Motor neuron (in vitro differentiated cells): ENCODE results near the gene ZNF740. TPM values are rescaled to one million over a fixed set of nuclear protein-coding genes. Genes with fewer than 3 reads are reported as not detected.
"Not testable (repeated sequence)": the region's sequence is repeated elsewhere in the genome, so short reads cannot be mapped to it uniquely, and the experiment has no call there.

ENCODE experiments used
- ATAC-seq, 8 experiments: fragments of 200-7000 bp; cut with Tn5 transposase; replicated peaks in 6 of 8; 2 replicates each; pipeline ENCODE4 v1.8.0; 2021; ENCODE audit warnings: mild to moderate bottlenecking in 8 of 8, moderate library complexity in 8 of 8
- H3K27ac ChIP-seq, 2 donors: fragments of 250-450 bp; sonication (Bioruptor Pico); 2 replicates each; pipeline ENCODE4 v1.9.0; 2021; ENCODE audit warnings: antibody characterized with exemption in 2 of 2, mild to moderate bottlenecking in 2 of 2, moderate library complexity in 1 of 2
- H3K4me1 ChIP-seq, 2 donors: fragments of 250-450 bp; sonication (Bioruptor Pico); replicated peaks in 1 of 2; 2 replicates each; pipeline ENCODE4 v1.6.1; 2021; ENCODE audit warnings: antibody characterized with exemption in 2 of 2, mild to moderate bottlenecking in 2 of 2, moderate library complexity in 1 of 2
- H3K4me3 ChIP-seq, 5 donors: fragments of 250-450 bp; sonication (Bioruptor Pico); 2 replicates each; pipeline ENCODE4 v1.9.0; 2021; ENCODE audit warnings: antibody characterized with exemption in 5 of 5, mild to moderate bottlenecking in 5 of 5, moderate library complexity in 4 of 5
- WGBS, 10 experiments: fragments of 450-650 bp; shearing (Covaris generic); methylation state at CpG; one replicate each; pipeline ENCODE4 v1.0.0; 2022; 5-methylcytosine and 5-hydroxymethylcytosine counted together
- in situ Hi-C, 9 experiments: fragments of 400-800 bp; cut with MboI; loops; one replicate each; pipeline ENCODE4 v1.15.0; 2021; ENCODE audit warnings: low sequenced_read_pairs in 9 of 9, low pct_unique_long_range_greater_than_20kb in 2 of 9; ENCODE audit not compliant: unreplicated experiment in 9 of 9
- total RNA-seq, 8 experiments: library from RNA; unstranded; fragments of 300-600 nt; gene quantifications; 2 replicates each; pipeline versions ENCODE4 v1.2.3 to v1.2.4, GENCODE V29; 2022

The ZNF740 gene
- total RNA-seq, 8 experiments from 2014 or later, result 13.8 to 39.8 (median 19.1) TPM

DNA sequence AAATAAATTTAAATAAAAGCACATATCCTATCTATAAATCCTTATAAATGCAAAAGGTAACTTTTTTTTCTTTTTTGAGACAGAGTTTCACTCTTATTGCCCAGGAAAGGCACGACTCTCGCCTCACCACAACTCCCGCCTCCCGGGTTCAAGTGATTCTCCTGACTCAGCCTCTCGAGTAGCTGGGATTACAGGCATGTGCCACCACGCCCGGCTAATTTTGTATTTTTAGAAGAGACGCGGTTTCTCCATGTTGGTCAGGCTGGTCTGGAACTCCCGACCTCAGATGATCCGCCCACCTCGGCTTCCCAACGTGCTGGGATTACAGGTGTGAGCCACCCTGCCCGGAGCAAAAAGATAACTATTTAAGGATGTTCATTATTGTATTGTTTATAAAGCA lies 1.7 kb upstream of the ZNF740 start:
- not testable (repeated sequence) for H3K27ac ChIP-seq, H3K4me3 ChIP-seq, ATAC-seq
- 59 to 100% (median 90%) methylated on average over 4 to 13 of the region's 14 CpGs; no CpG with 5 or more reads in 1 of the 10 experiments for WGBS, 10 experiments
- in situ Hi-C loops, result loop anchor here in 1 of 9 experiments (25.0 kb wide), 1 partner anchor 108 kb away; the partner anchor contains the start of genes MYG1 and PFDN5
- H3K4me1 ChIP-seq, result peaks cover 36 to 43% of the 10 kb centered on the region in 2 donors

DNA sequence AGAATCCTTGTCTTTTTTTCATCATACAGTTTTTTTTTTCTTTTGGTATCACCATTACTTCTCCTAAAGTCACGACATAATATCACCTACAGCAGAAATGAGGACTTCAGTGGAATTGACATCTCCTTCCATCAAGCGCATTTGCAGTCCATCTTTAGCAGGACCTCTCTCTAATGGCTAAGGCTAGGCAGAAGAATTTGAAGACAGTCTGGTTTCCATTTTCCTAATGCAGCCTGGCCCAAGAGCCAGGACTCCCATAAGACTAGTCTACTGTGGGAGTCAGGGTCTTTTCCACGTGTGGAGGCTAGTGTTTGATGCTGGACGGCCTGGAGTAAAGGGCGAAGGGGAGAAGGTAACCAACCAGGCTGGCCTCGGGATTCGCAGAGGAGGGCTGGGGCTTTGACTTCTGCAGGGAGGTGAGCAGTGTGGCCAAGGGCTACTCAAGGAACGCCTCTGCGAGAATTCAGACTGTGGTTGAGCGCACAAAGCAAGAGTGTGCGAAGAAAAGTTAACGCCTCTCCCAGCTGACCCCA lies 769 bp upstream of the ZNF740 start:
- Histone ChIP-seq H3K4me3 (peak overlapping the region; percentile 48 to 75 (median 59)), H3K27ac (peak overlapping the region; percentile 87 to 96), H3K4me1 (peaks cover 34 to 39% of the 10 kb centered on the region in 2 donors)
- in situ Hi-C loops, result loop anchor here in 1 of 9 experiments (25.0 kb wide), 1 partner anchor 108 kb away; the partner anchor contains the start of genes MYG1 and PFDN5
- WGBS, 10 experiments, result 3 to 52% (median 30%) methylated on average over 2 to 9 of the region's 12 CpGs
- ATAC-seq, result peak; percentile 6 to 45 (median 14)

DNA sequence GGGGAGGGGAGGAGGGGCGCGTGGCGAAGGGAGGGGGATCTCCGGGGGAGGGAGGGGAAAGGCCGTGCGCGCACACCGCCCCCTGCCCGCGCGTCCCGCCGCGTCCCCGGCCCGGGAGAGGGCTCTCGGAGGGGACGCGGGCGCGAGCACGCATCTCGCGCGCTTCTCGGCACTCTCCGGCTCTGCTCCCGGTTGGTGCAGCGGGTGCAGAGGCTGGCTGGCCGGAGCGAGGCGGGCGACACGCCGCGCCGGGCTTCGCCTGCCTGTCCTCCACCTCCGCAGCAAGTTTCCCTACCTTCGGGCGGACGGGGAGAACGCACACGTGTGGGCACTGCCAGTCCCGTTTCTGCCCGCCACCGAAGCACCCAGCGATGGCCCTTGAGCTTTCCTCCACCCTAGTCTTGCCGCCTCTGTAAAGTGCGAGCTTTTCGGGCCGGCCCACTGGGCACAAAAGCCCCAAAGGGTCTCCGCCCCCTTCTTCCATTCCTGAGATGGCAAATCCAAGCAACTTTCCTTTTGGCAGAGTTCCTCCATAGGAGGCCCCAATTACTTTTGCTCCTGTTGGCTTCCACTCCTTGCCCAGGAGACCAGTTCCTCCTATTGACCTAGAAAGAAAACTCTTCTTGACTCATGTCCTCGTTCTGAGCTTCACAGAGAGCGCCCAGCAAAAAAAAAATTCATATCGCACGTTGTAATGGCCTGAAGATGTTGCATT lies 566 bp downstream of the ZNF740 start:
- in situ Hi-C loops, result loop anchor here in 1 of 9 experiments (25.0 kb wide), 1 partner anchor 106 kb away; the partner anchor contains the start of genes MYG1 and PFDN5
- 0 to 40% (median 6%) methylated on average over 1 to 9 of the region's 57 CpGs; no CpG with 5 or more reads in 2 of the 10 experiments for WGBS, 10 experiments
- Histone ChIP-seq H3K27ac (peak overlapping the region; percentile 92 to 96), H3K4me1 (peaks cover 23 to 29% of the 10 kb centered on the region in 2 donors), H3K4me3 (peak overlapping the region; percentile 48 to 75 (median 59))
- peak; percentile 41 to 79 (median 74) for ATAC-seq

DNA sequence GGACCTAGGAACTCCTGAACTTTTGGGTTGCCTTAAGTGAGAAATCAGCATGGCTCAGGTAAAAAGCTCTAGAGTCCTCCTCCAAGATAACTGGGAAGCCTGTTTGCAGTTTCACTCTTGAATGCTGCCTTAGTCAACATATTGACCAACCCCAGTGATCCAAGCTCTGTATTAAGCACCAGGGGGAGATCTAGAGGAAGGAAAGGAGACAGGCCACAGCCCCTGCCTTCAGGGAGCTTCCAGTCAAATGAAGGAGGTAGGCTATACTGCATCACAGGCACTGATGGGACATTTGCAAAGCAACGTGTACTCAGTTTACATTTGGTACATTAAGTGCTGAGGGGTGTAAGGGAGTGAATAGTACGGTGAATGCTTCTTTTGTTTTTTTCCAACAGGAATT lies 1.4 kb downstream of the ZNF740 start:
- 70 to 100% (median 92%) methylated on average over 1 to 2 of the region's 2 CpGs; no CpG with 5 or more reads in 5 of the 10 experiments for WGBS, 10 experiments
- in situ Hi-C loops, result loop anchor here in 1 of 9 experiments (25.0 kb wide), 1 partner anchor 105 kb away; the partner anchor contains the start of genes MYG1 and PFDN5
- no peak for ATAC-seq
- Histone ChIP-seq H3K4me3 (peak overlapping the region in 3 of 5 donors; percentile 59 to 75 (median 69)), H3K27ac (no peak overlapping the region), H3K4me1 (peaks cover 23 to 29% of the 10 kb centered on the region in 2 donors)

DNA sequence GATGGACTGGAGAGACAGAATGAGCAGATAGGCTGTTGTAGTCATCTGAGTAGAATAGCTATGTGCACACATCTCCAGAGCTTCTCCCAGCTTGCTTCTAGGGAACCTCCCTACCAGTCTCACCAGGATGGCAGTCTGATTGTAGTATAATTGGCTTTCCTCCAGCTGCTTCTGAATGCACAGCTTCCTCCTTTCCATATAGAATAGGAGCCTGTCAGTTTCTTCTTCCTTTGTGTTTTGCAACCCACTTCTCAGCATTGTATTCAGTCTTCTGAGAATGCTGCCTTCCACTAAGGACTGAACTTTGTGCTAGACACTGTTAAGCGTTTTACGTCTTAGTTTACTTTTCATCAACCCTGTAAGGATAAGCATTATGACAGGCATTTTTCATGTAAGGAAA lies 2.4 kb downstream of the ZNF740 start:
- in situ Hi-C loops, result loop anchor here in 1 of 9 experiments (25.0 kb wide), 1 partner anchor 104 kb away; the partner anchor contains the start of genes MYG1 and PFDN5
- no peak for ATAC-seq
- WGBS, 10 experiments, result 65 to 100% (median 79%) methylated on average over 2 of the region's 2 CpGs; no CpG with 5 or more reads in 3 of the 10 experiments
- Histone ChIP-seq H3K4me1 (peaks cover 23 to 29% of the 10 kb centered on the region in 2 donors), H3K4me3 (peak overlapping the region in 1 of 5 donors; percentile 2), H3K27ac (no peak overlapping the region)

DNA sequence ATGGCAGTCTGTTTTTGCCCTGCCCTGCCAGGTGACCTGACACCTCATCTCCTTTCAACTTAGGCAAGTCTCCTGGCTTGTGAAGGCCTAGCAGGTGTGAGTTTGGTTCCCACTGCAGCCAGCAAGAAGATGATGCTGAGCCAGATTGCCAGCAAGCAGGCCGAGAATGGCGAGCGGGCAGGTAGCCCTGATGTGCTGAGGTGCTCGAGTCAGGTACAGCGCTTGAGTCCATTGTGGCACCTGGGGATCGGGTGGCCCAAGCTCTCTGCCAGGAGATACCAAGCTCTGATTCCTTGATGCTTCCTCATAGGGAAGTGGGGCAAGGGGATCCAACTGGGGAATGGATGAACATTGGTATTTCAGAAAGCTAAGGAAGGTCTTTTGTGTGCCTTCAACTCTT lies 4.3 kb downstream of the ZNF740 start:
- 93 to 100% (median 100%) methylated on average over 2 to 4 of the region's 6 CpGs; no CpG with 5 or more reads in 7 of the 10 experiments for WGBS, 10 experiments
- Histone ChIP-seq H3K4me1 (peaks cover 17 to 22% of the 10 kb centered on the region in 2 donors), H3K4me3 (no peak overlapping the region), H3K27ac (no peak overlapping the region)
- no peak for ATAC-seq
- in situ Hi-C loops, result loop anchor here in 1 of 9 experiments (25.0 kb wide), 1 partner anchor 102 kb away; the partner anchor contains the start of genes MYG1 and PFDN5

DNA sequence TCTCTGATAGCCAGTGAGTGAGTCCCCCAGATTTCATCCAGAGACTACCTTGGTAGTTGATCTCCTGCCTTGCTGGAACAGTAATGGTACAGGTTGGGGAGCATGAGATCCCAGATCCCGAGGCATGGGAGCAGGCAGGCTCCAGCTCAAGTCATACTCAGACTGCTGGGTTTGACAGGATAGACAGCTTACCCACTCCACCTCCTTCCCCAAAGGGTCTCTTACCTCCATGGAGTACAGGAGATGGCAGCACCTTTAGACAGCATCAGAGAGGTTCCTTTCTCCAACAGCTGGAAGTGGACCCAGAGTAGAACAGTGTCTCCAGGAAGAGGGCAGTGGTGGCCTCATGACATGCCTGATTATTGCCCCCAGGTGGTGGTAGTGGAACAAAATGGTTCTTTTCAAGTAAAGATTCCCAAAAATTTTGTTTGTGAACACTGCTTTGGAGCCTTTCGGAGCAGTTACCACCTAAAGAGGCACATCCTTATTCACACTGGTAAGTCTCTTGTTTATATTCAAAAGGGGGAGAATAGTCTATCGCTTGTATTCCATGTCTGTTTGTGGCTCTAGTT lies 5.1 kb downstream of the ZNF740 start:
- H3K4me1 ChIP-seq, result peaks cover 17 to 22% of the 10 kb centered on the region in 2 donors
- H3K4me3 ChIP-seq, result no peak overlapping the region
- ATAC-seq, result no peak
- H3K27ac ChIP-seq, result no peak overlapping the region
- 75 to 100% (median 100%) methylated on average over 1 to 2 of the region's 3 CpGs; no CpG with 5 or more reads in 1 of the 10 experiments for WGBS, 10 experiments
- in situ Hi-C loops, result loop anchor here in 1 of 9 experiments (25.0 kb wide), 1 partner anchor 102 kb away; the partner anchor contains the start of genes MYG1 and PFDN5

DNA sequence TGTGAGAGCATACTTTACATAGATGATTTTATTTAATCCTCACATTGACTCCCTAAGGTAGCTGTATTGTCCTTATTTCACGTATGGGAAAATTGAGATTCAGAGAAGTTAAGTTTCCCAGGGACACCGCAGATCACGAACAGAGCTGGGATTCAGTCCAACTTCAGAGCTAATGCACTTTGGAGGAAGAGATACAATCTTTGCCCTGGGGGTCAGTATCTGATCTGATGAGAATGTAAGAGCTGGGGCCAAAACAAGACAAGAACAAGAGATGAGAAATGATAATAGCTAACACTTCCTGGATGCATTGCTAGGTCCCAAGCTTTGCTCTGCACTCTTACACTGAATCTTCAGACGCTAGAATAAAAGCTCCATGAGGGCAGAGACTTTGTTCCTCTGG lies 6.2 kb downstream of the ZNF740 start:
- in situ Hi-C loops, result loop anchor here in 1 of 9 experiments (25.0 kb wide), 1 partner anchor 101 kb away; the partner anchor contains the start of genes MYG1 and PFDN5
- H3K4me3 ChIP-seq, result no peak overlapping the region
- ATAC-seq, result no peak
- H3K4me1 ChIP-seq, result peaks cover 15 to 19% of the 10 kb centered on the region in 2 donors
- no peak overlapping the region for H3K27ac ChIP-seq
- WGBS, 10 experiments, result 80 to 100% (median 96%) methylated on average over 2 to 4 of the region's 4 CpGs; no CpG with 5 or more reads in 3 of the 10 experiments

DNA sequence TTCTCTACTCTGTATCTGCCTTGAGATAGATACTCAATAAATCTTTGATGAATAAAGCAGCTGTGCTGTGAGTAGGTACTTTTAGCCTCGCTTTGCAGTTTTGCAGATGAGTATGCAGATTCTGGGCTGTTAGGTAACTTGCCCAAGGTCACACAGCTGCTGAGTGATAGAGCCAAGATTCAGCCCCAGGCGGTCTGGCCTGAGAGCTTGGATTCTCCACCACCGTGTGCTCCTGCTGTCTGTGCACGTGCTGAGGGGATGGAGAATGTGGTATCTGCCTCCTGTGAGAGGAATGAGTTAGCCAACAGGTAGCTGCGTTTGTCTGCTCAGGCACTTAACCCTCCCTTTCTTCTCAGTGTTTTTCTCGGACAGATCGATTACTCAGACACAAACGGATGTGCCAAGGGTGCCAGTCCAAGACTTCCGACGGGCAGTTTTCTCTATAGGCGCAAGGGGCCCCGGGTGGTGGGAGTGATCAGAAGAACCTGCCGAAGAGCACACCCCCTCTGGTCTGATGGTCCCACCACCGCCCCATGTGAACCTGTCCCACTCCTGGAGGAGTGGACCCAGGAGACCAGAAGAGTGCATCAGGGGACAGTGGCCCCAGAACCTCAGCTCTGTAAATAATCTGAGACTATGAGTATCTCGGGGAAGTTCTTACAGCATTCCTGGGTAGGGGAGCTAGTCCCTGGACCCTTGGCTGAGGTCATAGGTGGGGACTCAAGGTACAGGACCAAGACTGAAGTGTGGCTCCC lies 6.8 kb downstream of the ZNF740 start:
- in situ Hi-C loops, result loop anchor here in 1 of 9 experiments (25.0 kb wide), 1 partner anchor 100 kb away; the partner anchor contains the start of genes MYG1 and PFDN5
- Histone ChIP-seq H3K4me1 (peaks cover 9 to 13% of the 10 kb centered on the region in 2 donors), H3K27ac (no peak overlapping the region), H3K4me3 (no peak overlapping the region)
- ATAC-seq, result peak in 1 of 8 experiments; percentile 9
- WGBS, 10 experiments, result 70 to 100% (median 83%) methylated on average over 1 to 8 of the region's 15 CpGs; no CpG with 5 or more reads in 2 of the 10 experiments

DNA sequence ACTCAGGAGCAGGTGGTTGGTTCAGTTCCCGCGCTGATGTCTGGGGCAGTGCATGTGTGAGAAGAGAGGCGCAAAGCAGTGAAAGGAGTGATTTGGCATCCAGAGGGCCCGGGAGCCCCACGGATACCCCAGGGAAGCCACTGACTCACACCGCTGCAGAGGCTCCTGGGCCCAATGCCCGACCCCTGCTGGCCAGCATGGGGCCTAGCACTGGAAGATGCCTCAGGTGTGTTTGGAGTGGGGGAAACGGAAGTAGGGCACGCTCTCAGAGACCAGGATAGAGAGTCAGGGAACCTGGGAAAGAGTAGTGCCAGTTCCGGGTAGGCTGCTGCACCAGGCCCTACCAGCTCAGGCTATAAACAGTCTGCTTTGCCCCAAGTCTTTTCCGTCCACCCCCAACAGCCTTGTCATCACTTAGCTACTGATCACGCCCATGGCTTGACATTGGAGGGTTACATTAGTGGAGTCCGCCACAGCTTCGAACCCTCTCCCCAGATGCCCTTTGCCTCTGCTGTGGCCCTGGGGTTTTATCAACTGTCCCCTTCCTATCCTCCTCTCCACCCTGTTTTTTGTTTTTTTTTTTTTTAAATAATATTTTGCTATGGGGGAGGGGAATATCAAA lies 9.7 kb downstream of the ZNF740 start:
- ATAC-seq, result peak; percentile 63 to 90 (median 80)
- no peak overlapping the region for H3K27ac ChIP-seq
- H3K4me3 ChIP-seq, result no peak overlapping the region
- in situ Hi-C loops, result loop anchor here in 1 of 9 experiments (25.0 kb wide), 1 partner anchor 97 kb away; the partner anchor contains the start of genes MYG1 and PFDN5
- 69 to 100% (median 94%) methylated on average over 1 to 7 of the region's 14 CpGs; no CpG with 5 or more reads in 1 of the 10 experiments for WGBS, 10 experiments
- no peaks in the 10 kb centered on the region for H3K4me1 ChIP-seq

DNA sequence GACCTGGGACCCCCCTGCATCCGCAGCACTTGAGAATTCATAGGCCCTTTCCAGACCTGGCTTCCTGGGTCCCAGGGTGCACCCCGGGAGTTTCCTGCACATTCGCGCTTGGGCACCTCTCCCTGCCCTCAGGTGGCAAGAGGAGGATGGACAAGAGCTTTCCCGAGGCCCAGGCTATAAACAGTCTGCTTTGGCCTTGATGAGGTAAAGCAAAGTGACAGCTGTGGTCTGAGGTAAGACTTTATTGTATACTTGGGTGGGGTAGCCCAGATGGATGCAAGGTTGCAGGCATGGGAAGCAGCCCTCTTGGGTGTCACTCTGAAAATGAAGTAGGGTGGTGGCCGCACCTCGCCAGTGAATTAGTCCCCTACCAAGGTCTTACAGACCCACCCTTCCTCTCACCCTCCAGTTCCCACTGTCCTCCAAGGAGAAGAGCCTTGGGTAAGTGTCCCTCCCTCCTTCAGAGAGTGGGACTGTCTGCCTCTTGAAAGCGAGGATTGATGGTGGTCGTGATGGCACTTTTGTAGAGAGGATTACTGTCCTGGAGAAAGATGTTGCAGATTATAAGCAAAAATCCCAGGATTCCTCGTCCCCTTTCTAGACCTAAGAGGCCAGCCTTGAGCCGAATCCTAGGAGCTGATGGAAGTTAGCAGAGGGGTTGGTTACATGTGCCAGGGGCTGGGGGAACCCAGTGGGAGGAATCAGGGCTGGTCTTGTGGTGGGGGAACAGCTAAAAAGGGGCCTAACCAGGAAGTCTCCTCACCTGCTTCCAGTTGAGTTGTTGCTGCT lies 10.8 kb downstream of the ZNF740 start:
- Histone ChIP-seq H3K4me1 (no peaks in the 10 kb centered on the region), H3K4me3 (no peak overlapping the region), H3K27ac (no peak overlapping the region)
- WGBS, 10 experiments, result 60 to 100% (median 83%) methylated on average over 1 to 7 of the region's 11 CpGs; no CpG with 5 or more reads in 3 of the 10 experiments
- in situ Hi-C loops, result loop anchor here in 1 of 9 experiments (25.0 kb wide), 1 partner anchor 96 kb away; the partner anchor contains the start of genes MYG1 and PFDN5
- ATAC-seq, result peak in 2 of 8 experiments; percentile 4 to 28
